K562 (cell line): Measurements from ENCODE around the gene ZNF438. TPM values are rescaled to one million over a fixed set of nuclear protein-coding genes. Genes with fewer than 3 reads are reported as not detected.

Source experiments
- ATAC-seq: fragments of 200-7000 bp; cut with Tn5 transposase; 3 replicates; pipeline ENCODE4 v1.9.1; 2020; ENCODE audit warnings: moderate library complexity
- BruUV-seq: library from RNA; stranded (reverse); fragments of 400-500 nt; replicated peaks from 2 replicates; lab custom pipeline; 2021; lab: Mats Ljungman, UMichigan
- CTCF ChIA-PET: fragments of 300-600 bp; formaldehyde crosslinking; extraction: SDS; loops from one replicate; lab custom pipeline; 2021; ENCODE audit warnings: low intra/inter-chr PET ratio; lab: Yijun Ruan, JAX
- POLR2A ChIA-PET: fragments of 300-600, 350-650 bp; sonication (Branson Sonifier 250); formaldehyde crosslinking; extraction: SDS; loops from one replicate; lab custom pipeline; 2021; ENCODE audit warnings: antibody characterized with exemption, inconsistent platforms; lab: Yijun Ruan, JAX
- DNase-seq, 4 experiments: peaks; one replicate each; pipeline versions ENCODE4 v3.0.0 to v3.0.0-alpha.2; 2011 to 2018; ENCODE audit warnings: low spot score in 3 of 4, mixed read lengths in 3 of 4; ENCODE audit errors: extremely low read depth in 1 of 4
- FAIRE-seq: peaks from 2 replicates; lab custom pipeline; 2011; peaks lifted over from hg19 to GRCh38; lab: Jason Lieb, UNC
- H2AFZ ChIP-seq: 2 replicates; pipeline ENCODE4 v1.6.0; 2011; ENCODE audit warnings: low read depth, low read length, control low read depth, inconsistent platforms
- H3K27ac ChIP-seq: fragments of 200-600 bp; 3 replicates; pipeline ENCODE4 v1.8.0; 2011; ENCODE audit warnings: low read depth, mild to moderate bottlenecking, control low read depth, inconsistent platforms, low read length, moderate library complexity, mixed read lengths; ENCODE audit errors: extremely low read depth
- H3K27me3 ChIP-seq, 2 experiments: fragments of 300-600 bp in 1 of 2; 2 replicates in 1 of 2; 3 replicates in 1 of 2; pipeline versions ENCODE4 v1.6.0 to v1.8.0; 2011; ENCODE audit warnings: inconsistent platforms in 2 of 2, low read length in 2 of 2, mild to moderate bottlenecking in 1 of 2, mixed read lengths in 1 of 2, moderate library complexity in 1 of 2; ENCODE audit not compliant: control insufficient read depth in 2 of 2, insufficient read depth in 2 of 2
- H3K36me3 ChIP-seq: fragments of 300-600 bp; 3 replicates; pipeline ENCODE4 v1.8.0; 2011; ENCODE audit warnings: mild to moderate bottlenecking, low read length, inconsistent platforms; ENCODE audit not compliant: control insufficient read depth, insufficient read depth
- H3K4me1 ChIP-seq, 2 experiments: fragments of 200-600 bp in 1 of 2; replicated peaks in 1 of 2; 2 replicates in 1 of 2; 3 replicates in 1 of 2; pipeline versions ENCODE4 v1.5.1 to v1.8.0; 2011; ENCODE audit warnings: inconsistent platforms in 2 of 2, low read length in 2 of 2, mild to moderate bottlenecking in 1 of 2, mixed read lengths in 1 of 2, moderate library complexity in 1 of 2; ENCODE audit not compliant: control insufficient read depth in 2 of 2, insufficient read depth in 2 of 2
- H3K4me2 ChIP-seq: 2 replicates; pipeline ENCODE4 v1.6.1; 2011; ENCODE audit warnings: low read length, control low read depth, inconsistent platforms, mixed read lengths; ENCODE audit not compliant: insufficient read depth
- H3K4me3 ChIP-seq: fragments of 200-600 bp; sonication (generic), shearing (Covaris generic); 2 replicates; pipeline ENCODE4 v1.5.1; 2016; ENCODE audit warnings: control low read depth, inconsistent platforms
- H3K79me2 ChIP-seq: fragments of 200-600 bp; 3 replicates; pipeline ENCODE4 v1.8.0; 2011; ENCODE audit warnings: low read length, inconsistent platforms; ENCODE audit not compliant: control insufficient read depth, insufficient read depth
- H3K9ac ChIP-seq, 2 experiments: 2 replicates each; pipeline versions ENCODE4 v1.6.0 to v1.6.1; 2011; ENCODE audit warnings: low read depth in 2 of 2, low read length in 2 of 2, control low read depth in 1 of 2, inconsistent platforms in 1 of 2, mild to moderate bottlenecking in 1 of 2, mixed read lengths in 1 of 2; ENCODE audit not compliant: insufficient read depth in 1 of 2
- H3K9me1 ChIP-seq: one replicate; pipeline ENCODE4 v1.6.0; 2011; ENCODE audit warnings: inconsistent platforms, mild to moderate bottlenecking, low read length, moderate library complexity; ENCODE audit not compliant: control insufficient read depth, insufficient read depth
- H3K9me3 ChIP-seq: replicated peaks from 2 replicates; pipeline ENCODE4 v1.5.1; 2011; ENCODE audit warnings: low read depth, low read length, inconsistent platforms; ENCODE audit not compliant: control insufficient read depth, insufficient read depth
- H4K20me1 ChIP-seq: replicated peaks from 2 replicates; pipeline ENCODE4 v1.6.1; 2011; ENCODE audit warnings: low read length, inconsistent platforms, mixed read lengths; ENCODE audit not compliant: control insufficient read depth, insufficient read depth
- CEBPB ChIP-seq: fragments of 450-650 bp; IDR thresholded peaks from 2 replicates; pipeline ENCODE4 v1.6.1; 2016; ENCODE audit warnings: missing genetic modification characterization, missing compliant biosample characterization
- CEBPG ChIP-seq, 3 experiments: fragments of 200-800 bp in 1 of 3; sonication (Bioruptor generic) in 1 of 3; sonication (generic) in 1 of 3; formaldehyde crosslinking in 1 of 3; IDR thresholded peaks in 2 of 3; conservative IDR thresholded peaks in 1 of 3; 2 replicates each; pipeline versions ENCODE4 v1.6.1 to v1.8.0; 2016 to 2022; ENCODE audit warnings: missing compliant biosample characterization in 2 of 3, missing genetic modification characterization in 2 of 3, mild to moderate bottlenecking in 1 of 3, missing genetic modification reagents in 1 of 3
- JUND ChIP-seq, 2 experiments: IDR thresholded peaks; 2 replicates in 1 of 2; 3 replicates in 1 of 2; pipeline ENCODE4 v1.6.1; 2011; ENCODE audit warnings: borderline replicate concordance in 2 of 2, low read depth in 2 of 2, low read length in 2 of 2, improper control_type of control experiment in 1 of 2, missing biosample characterization in 1 of 2, missing genetic modification characterization in 1 of 2, missing genetic modification reagents in 1 of 2
- MAX ChIP-seq: sonication (generic); formaldehyde crosslinking; IDR thresholded peaks from 2 replicates; pipeline ENCODE4 v1.9.0; 2022; ENCODE audit warnings: mild to moderate bottlenecking, missing genetic modification reagents
- MCM3 ChIP-seq: fragments of 450-650 bp; IDR thresholded peaks from 2 replicates; pipeline ENCODE4 v1.6.1; 2016
- NCOA1 ChIP-seq: fragments of 450-650 bp; IDR thresholded peaks from 2 replicates; pipeline ENCODE4 v1.6.1; 2016; ENCODE audit warnings: low read depth
- NFE2 ChIP-seq: IDR thresholded peaks from 2 replicates; pipeline ENCODE4 v1.6.1; 2014; ENCODE audit warnings: antibody characterized with exemption, low read depth
- POLR3A ChIP-seq: IDR thresholded peaks from 2 replicates; pipeline ENCODE4 v1.6.1; 2011; ENCODE audit warnings: borderline replicate concordance, mild to moderate bottlenecking, moderate library complexity; ENCODE audit not compliant: insufficient read length, insufficient read depth; ENCODE audit errors: extremely low read depth
- SNRNP70 ChIP-seq: fragments of 200-400 bp; formaldehyde crosslinking; optimal IDR thresholded peaks from 2 replicates; pipeline ENCODE3; 2017; ENCODE audit warnings: low read depth, low read length
- SRSF3 ChIP-seq: fragments of 200-400 bp; formaldehyde crosslinking; IDR thresholded peaks from 2 replicates; pipeline ENCODE4 v1.6.1; 2016; ENCODE audit warnings: mild to moderate bottlenecking, low read length, moderate library complexity; ENCODE audit not compliant: insufficient read depth
- USF1 ChIP-seq: sonication (generic); formaldehyde crosslinking; IDR thresholded peaks from 2 replicates; pipeline ENCODE4 v1.9.0; 2022; ENCODE audit warnings: mild to moderate bottlenecking, missing genetic modification reagents
- YBX1 ChIP-seq: fragments of 450-650 bp; IDR thresholded peaks from 2 replicates; pipeline ENCODE4 v1.7.1; 2016; ENCODE audit warnings: mild to moderate bottlenecking
- ZNF124 ChIP-seq: sonication (generic); formaldehyde crosslinking; IDR thresholded peaks from 2 replicates; pipeline ENCODE4 v1.8.1; 2022; ENCODE audit warnings: missing genetic modification reagents
- ZNF561 ChIP-seq: fragments of 450-650 bp; formaldehyde crosslinking; conservative IDR thresholded peaks from 2 replicates; pipeline ENCODE4 v1.4.0; 2020; ENCODE audit warnings: mild to moderate bottlenecking, moderate library complexity
- ZNF589 ChIP-seq: fragments of 200-800 bp; sonication (Bioruptor generic); IDR thresholded peaks from 2 replicates; pipeline ENCODE4 v1.6.1; 2016; ENCODE audit warnings: low read depth, missing genetic modification characterization, missing compliant biosample characterization
- ZNF76 ChIP-seq: fragments of 250-450 bp; sonication (Bioruptor Pico); IDR thresholded peaks from 2 replicates; pipeline ENCODE4 v1.4.0; 2020; ENCODE audit warnings: mild to moderate bottlenecking, moderate library complexity, borderline replicate concordance
- ZNF780A ChIP-seq: fragments of 250-450 bp; sonication (Bioruptor Pico); IDR thresholded peaks from 2 replicates; pipeline ENCODE4 v1.5.0; 2021; ENCODE audit warnings: mild to moderate bottlenecking
- WGBS: fragments of 100-300 bp; shearing (Covaris generic); methylation state at CpG from one replicate; pipeline ENCODE4 v1.1.6; 2016; ENCODE audit warnings: low coverage, mixed read lengths; ENCODE audit not compliant: insufficient coverage; ENCODE audit errors: missing lambda C conversion rate; 5-methylcytosine and 5-hydroxymethylcytosine counted together
- in situ Hi-C: fragments of 300-500 bp; cut with MboI; formaldehyde crosslinking; loops from 4 replicates; pipeline ENCODE4 v1.15.0; 2018; ENCODE audit warnings: inconsistent platforms, mixed read lengths
- intact Hi-C: fragments of 100-400 bp; cut with micrococcal nuclease; formaldehyde crosslinking; loops from 2 replicates; pipeline ENCODE4 v1.14.2; 2022
- polyA plus RNA-seq, 8 experiments: library from polyadenylated mRNA; depleted of rRNA in 4 of 8; stranded (reverse) in 5 of 8; unstranded in 3 of 8; fragments of >200 nt; fragmentation: Nextera tagmentation in 2 of 8; fragmentation: Illumina TruSeq in 1 of 8; extraction: Ambion mirVana in 2 of 8; extraction: Trizol in 1 of 8; gene quantifications; 2 replicates each; pipeline versions ENCODE4 v1.2.1 to v1.2.3, GENCODE V29; 2011 to 2014; ENCODE audit warnings: inconsistent platforms in 1 of 8, missing spikeins in 1 of 8
- total RNA-seq, 7 experiments: library from RNA; depleted of rRNA in 6 of 7; stranded (reverse); fragments of >200 nt in 6 of 7; fragmentation: Illumina TruSeq in 2 of 7; extraction: Trizol in 2 of 7; gene quantifications; 2 replicates each; pipeline versions ENCODE4 v1.2.1 to v1.2.3, GENCODE V29; 2011 to 2021; ENCODE audit warnings: low replicate concordance in 1 of 7
- TF ChIP-seq, protein P1 (sequence below): fragments of 450-650 bp; IDR thresholded peaks from 2 replicates; pipeline ENCODE4 v1.6.1; 2016
- TF ChIP-seq, protein P2 (sequence below): fragments of 450-650 bp; formaldehyde crosslinking; conservative IDR thresholded peaks from 2 replicates; pipeline ENCODE4 v1.4.0; 2022; ENCODE audit warnings: mild to moderate bottlenecking, missing genetic modification characterization

Gene ZNF438
- total and polyA plus RNA-seq, 9 of the 15 experiments (the other 6 are each of a cell fraction or from before 2014, with no cell fraction given) = 0.45 to 1.5 (median 0.91) TPM

DNA sequence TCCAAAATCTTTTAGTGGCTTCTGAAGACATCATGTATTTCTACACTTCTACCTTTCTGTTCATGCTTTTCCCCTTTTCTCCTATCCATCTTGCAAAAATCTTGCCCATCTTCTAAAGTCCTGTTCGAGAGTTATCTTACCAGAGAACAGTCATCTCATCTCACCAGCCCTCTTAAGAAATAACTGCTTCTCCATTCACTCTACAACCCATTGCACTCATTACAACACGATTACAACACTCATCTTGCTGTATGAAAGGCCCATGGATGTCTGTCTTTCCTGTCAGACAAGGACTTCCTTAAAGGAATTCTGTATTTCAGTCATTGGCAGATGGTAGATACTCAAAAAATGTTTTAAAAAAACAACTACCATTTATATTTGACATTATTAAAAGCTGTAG lies 30.8 kb downstream of the ZNF438 start:
- FAIRE-seq = no peak
- no peaks in the 10 kb centered on the region for H3K79me2 ChIP-seq
- no peak overlapping the region for H3K9ac ChIP-seq
- no peak for ATAC-seq
- ChIA-PET CTCF (no interaction called here), POLR2A (no interaction called here)
- H3K27ac ChIP-seq = no peak overlapping the region
- no peaks in the 10 kb centered on the region for H3K9me3 ChIP-seq
- no peak overlapping the region for H3K4me2 ChIP-seq
- 3% methylated on average over 2 of the region's 2 CpGs for WGBS
- no peaks in the 10 kb centered on the region for H3K9me1 ChIP-seq
- intact Hi-C loops (no loop called here), in situ Hi-C loops (no loop called here)
- H3K4me3 ChIP-seq = no peak overlapping the region
- H3K4me1 ChIP-seq = no peaks in the 10 kb centered on the region
- no peak overlapping the region for H2AFZ ChIP-seq
- no peaks in the 10 kb centered on the region for H4K20me1 ChIP-seq
- no peaks in the 10 kb centered on the region for H3K36me3 ChIP-seq
- H3K27me3 ChIP-seq = no peaks in the 10 kb centered on the region
- no peak for TF ChIP-seq ZNF124 (CRISPR knock-in tag)
- no peak for TF ChIP-seq POLR3A
- TF ChIP-seq JUND (IDR thresholded peaks at IDR 0.05; ENCODE audit: borderline replicate concordance, low read depth, low read length) = no peak
- no peak for TF ChIP-seq JUND (tag; IDR thresholded peaks at IDR 0.05; ENCODE audit: borderline replicate concordance, low read depth, low read length)
- TF ChIP-seq, protein P1, sequence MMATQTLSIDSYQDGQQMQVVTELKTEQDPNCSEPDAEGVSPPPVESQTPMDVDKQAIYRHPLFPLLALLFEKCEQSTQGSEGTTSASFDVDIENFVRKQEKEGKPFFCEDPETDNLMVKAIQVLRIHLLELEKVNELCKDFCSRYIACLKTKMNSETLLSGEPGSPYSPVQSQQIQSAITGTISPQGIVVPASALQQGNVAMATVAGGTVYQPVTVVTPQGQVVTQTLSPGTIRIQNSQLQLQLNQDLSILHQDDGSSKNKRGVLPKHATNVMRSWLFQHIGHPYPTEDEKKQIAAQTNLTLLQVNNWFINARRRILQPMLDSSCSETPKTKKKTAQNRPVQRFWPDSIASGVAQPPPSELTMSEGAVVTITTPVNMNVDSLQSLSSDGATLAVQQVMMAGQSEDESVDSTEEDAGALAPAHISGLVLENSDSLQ = no peak
- no peak for TF ChIP-seq SRSF3
- TF ChIP-seq MCM3 = no peak
- TF ChIP-seq, protein P2, sequence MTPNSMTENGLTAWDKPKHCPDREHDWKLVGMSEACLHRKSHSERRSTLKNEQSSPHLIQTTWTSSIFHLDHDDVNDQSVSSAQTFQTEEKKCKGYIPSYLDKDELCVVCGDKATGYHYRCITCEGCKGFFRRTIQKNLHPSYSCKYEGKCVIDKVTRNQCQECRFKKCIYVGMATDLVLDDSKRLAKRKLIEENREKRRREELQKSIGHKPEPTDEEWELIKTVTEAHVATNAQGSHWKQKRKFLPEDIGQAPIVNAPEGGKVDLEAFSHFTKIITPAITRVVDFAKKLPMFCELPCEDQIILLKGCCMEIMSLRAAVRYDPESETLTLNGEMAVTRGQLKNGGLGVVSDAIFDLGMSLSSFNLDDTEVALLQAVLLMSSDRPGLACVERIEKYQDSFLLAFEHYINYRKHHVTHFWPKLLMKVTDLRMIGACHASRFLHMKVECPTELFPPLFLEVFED (CRISPR knock-in tag) = no peak
- no peak for TF ChIP-seq NCOA1
- no peak for TF ChIP-seq CEBPG (CRISPR knock-in tag; IDR thresholded peaks at IDR 0.05)
- peak in 1 of 2 experiments; percentile 58; a peak in 2 of 4 replicates for TF ChIP-seq CEBPG (tag; conservative IDR thresholded peaks at IDR 0.05 in 1 of 2, IDR thresholded peaks at IDR 0.05 in 1 of 2)
- no peak for TF ChIP-seq USF1 (CRISPR knock-in tag)
- TF ChIP-seq SNRNP70 = no peak
- no peak for TF ChIP-seq NFE2
- TF ChIP-seq ZNF76 = no peak
- TF ChIP-seq ZNF589 = 0 out of 2 replicates have a peak, but pooled peaks have one; percentile 51
- no peak for TF ChIP-seq ZNF561 (CRISPR knock-in tag)
- TF ChIP-seq MAX (CRISPR knock-in tag) = no peak
- TF ChIP-seq CEBPB (tag) = peak; percentile 38; the same call in 1 of the 2 replicates
- no peak for TF ChIP-seq YBX1
- no peak for TF ChIP-seq ZNF780A (CRISPR knock-in tag)
- no TSS peak for BruUV-seq
- DNase-seq = no peak
